Fibroblast of skin of abdomen (primary cell): ENCODE data around the gene EYA4.
"Not testable (repeated sequence)": the region's sequence is repeated elsewhere in the genome, so short reads cannot be mapped to it uniquely, and the experiment has no call there.

Experiments used
- DNase-seq: peaks from one replicate; pipeline ENCODE4 v3.0.0-alpha.2; 2013

Gene EYA4

GRCh38 chr6:133355922-133356321, 114.8 kb downstream of the EYA4 start:
- DNase-seq: no peak

- no peak for DNase-seq
These were observed 117.5 kb downstream of the EYA4 start for GRCh38 chr6:133358574-133359150.

GRCh38 chr6:133359256-133359655, 118.1 kb downstream of the EYA4 start:
- peak; percentile 10 for DNase-seq

GRCh38 chr6:133359760-133360159, 118.6 kb downstream of the EYA4 start:
- DNase-seq: no peak

GRCh38 chr6:133360194-133360593, 119.0 kb downstream of the EYA4 start:
- no peak for DNase-seq

- no peak for DNase-seq
These were observed 121.7 kb downstream of the EYA4 start for GRCh38 chr6:133362813-133363212.

- no peak for DNase-seq
These were observed 127.5 kb downstream of the EYA4 start for GRCh38 chr6:133368664-133369063.

- DNase-seq: no peak
These were observed 128.7 kb downstream of the EYA4 start for GRCh38 chr6:133369773-133370272.

- no peak for DNase-seq
These were observed 135.6 kb downstream of the EYA4 start for GRCh38 chr6:133376743-133377142.

GRCh38 chr6:133377219-133377618, 136.1 kb downstream of the EYA4 start:
- DNase-seq: no peak

GRCh38 chr6:133380047-133380446, 138.9 kb downstream of the EYA4 start:
- DNase-seq: no peak

- no peak for DNase-seq
These were observed 139.6 kb downstream of the EYA4 start for GRCh38 chr6:133380723-133381122.

GRCh38 chr6:133388731-133389130, 147.6 kb downstream of the EYA4 start:
- no peak for DNase-seq

GRCh38 chr6:133390168-133390567, 149.0 kb downstream of the EYA4 start:
- no peak for DNase-seq

GRCh38 chr6:133392015-133392414, 150.9 kb downstream of the EYA4 start:
- no peak for DNase-seq

GRCh38 chr6:133392641-133393040, 151.5 kb downstream of the EYA4 start:
- peak; percentile 66 for DNase-seq

- no peak for DNase-seq
These were observed 152.7 kb downstream of the EYA4 start for GRCh38 chr6:133393891-133394290.

- DNase-seq: no peak
These were observed 153.5 kb downstream of the EYA4 start for GRCh38 chr6:133394630-133395029.

GRCh38 chr6:133396233-133396983, 155.3 kb downstream of the EYA4 start:
- DNase-seq: peak; percentile 28

GRCh38 chr6:133396984-133397348, 155.8 kb downstream of the EYA4 start:
- peak; percentile 11 for DNase-seq

GRCh38 chr6:133397601-133398000, 156.4 kb downstream of the EYA4 start:
- DNase-seq: not testable (repeated sequence)

- DNase-seq: peak; percentile 11
These were observed 158.3 kb downstream of the EYA4 start for GRCh38 chr6:133399426-133399825.

GRCh38 chr6:133404151-133404550, 163.0 kb downstream of the EYA4 start:
- DNase-seq: no peak

GRCh38 chr6:133404728-133405127, 163.6 kb downstream of the EYA4 start:
- DNase-seq: no peak
